ENCODE measurements around the gene LMCD1.

The LMCD1 gene

DNA sequence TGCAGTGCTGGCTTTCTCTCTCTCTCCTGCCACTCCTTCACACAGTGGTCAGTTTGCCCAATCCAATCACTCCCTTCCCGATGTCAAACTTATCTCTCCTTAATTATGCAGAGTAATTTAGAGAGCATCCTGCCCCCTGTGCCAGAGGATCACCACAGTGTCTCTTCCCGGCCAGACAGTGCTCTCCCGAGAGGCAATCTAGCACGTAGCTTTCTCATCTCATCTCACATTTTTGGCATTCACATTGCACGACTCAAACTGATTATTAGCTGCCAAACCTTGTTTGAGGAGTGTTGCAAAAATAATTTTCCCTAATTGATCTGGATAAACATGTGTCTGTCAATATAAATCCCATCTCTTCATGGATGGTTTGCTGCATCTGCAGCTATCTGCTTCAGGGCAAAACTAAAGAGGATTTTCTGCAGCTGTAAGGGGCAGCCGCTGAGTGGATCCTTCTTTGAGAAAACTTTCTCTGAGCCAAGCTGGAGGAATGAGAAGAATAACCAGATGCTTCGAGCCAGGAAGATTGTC, 105.1 kb downstream of the LMCD1 start:
- H3K27ac Mint-ChIP-seq, result no peak overlapping the region
- H3K4me1 Mint-ChIP-seq (ENCODE audit: low read depth), result no peaks in the 10 kb centered on the region
- no peaks in the 10 kb centered on the region for H3K36me3 Mint-ChIP-seq (ENCODE audit: low read depth)
- H3K4me3 Mint-ChIP-seq, result no peak overlapping the region
- no peaks in the 10 kb centered on the region for H3K9me3 Mint-ChIP-seq
- no peaks in the 10 kb centered on the region for H3K27me3 Mint-ChIP-seq

DNA sequence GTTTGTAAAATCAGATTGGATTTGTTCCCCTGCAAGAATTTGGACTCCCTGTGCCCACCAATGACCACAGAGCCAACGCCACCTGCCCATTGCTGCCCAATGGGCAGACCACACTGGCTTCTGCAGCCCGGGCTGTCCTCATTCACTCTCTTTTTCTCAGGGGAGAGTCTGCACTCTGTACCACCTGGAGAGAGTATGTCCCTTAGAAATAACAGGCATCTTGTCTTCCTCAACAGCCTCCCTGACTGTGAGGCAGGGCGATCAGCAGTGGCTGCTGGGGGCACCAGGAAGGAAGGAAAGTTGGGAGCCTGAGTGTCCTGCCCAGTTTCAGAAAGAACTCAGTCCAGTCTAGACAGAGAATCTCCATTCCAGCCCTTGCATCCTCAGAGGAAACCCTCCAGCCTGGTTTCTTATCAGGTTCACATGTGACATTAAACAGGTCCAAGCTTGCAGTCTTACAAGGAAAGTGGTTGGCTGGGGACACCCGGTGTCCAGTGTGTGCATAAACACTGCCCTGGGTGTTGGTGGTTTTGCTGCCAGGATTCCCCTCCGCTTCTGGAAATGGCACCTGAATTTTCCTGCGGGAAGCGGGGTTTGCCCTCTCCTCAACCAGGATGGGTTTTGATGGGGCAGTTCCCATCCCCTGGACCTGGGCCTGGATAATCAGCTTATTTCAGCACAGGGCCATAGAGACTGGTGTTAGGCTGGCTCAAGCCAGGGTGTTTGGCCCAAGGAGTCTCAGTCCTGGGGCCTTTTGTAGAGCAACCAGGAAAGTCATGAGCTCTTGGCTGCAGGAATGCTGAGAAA, 105.8 kb downstream of the LMCD1 start:
- no peaks in the 10 kb centered on the region for H3K9me3 Mint-ChIP-seq
- H3K27me3 Mint-ChIP-seq, result no peaks in the 10 kb centered on the region
- no peaks in the 10 kb centered on the region for H3K4me1 Mint-ChIP-seq (ENCODE audit: low read depth)
- no peaks in the 10 kb centered on the region for H3K36me3 Mint-ChIP-seq (ENCODE audit: low read depth)
- no peak overlapping the region for H3K27ac Mint-ChIP-seq
- H3K4me3 Mint-ChIP-seq, result no peak overlapping the region

DNA sequence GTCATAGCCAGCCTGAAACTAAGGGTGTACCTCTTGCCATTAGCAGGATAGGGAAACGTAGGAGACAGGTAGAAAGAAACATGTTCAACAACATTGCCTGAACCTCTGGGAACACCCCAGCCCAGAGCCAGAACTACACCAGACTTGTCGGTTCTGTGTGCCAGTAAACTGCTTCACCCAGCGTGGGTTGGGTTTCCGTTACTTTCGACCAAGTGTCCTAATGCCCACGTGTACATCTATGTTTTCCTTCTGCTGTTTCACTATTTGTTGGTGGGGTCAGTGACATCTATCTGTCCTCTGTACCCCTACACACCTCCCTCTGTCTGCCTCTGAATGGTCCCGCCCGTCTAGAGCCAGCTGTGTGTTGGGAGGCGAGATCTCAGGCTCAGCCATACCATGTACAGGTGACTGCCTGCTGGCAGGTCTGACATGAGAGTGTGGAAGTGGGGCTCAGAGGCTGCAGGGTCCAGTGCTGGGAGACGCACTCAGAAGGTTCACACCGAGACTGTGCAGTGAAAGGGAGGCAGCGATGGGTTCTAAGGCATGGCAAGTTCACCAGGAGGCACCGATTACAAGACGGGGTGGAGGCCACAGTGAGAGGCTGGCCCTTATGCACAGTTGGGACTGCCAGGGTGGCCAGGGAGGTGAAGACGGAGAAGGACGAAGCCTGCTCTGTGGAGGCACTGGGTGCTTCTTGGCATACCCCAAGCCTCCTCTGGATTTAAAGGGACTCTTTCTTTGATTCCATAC, 106.6 kb downstream of the LMCD1 start:
- no peaks in the 10 kb centered on the region for H3K36me3 Mint-ChIP-seq (ENCODE audit: low read depth)
- no peak overlapping the region for H3K4me3 Mint-ChIP-seq
- H3K9me3 Mint-ChIP-seq, result no peaks in the 10 kb centered on the region
- no peaks in the 10 kb centered on the region for H3K27me3 Mint-ChIP-seq
- H3K4me1 Mint-ChIP-seq (ENCODE audit: low read depth), result no peaks in the 10 kb centered on the region
- no peak overlapping the region for H3K27ac Mint-ChIP-seq

DNA sequence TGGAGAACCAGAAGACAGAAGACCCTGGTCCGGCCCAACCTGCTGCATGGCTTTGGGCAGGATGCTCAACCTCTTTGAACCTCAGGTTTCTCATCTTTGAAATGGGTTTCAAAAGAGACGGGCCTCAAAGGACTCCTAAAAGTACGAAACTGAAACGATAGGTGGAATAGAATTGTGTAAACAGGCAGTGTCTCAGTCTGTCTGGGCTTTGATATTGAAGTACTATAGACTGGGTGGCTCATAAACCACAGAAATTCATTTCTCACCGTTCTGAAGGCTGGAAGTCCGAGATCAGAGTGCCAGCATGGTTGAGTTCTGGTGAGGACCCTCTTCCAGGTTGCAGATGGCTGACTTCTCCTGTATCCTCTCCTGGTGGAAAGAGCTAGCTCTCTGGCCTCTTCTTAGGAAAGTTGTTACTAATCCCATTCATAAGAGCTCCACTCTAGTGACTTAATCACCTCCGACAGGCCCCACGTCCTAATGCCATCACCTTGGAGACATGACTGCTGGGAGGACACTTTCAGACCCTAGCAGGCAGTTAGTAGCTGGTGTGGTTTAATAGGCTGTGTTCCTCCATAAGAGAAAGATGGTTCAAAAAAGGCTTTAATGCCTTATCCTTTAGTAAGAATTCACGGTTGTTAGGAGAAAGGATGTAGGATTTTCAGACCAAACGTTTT, 107.3 kb downstream of the LMCD1 start:
- H3K4me1 Mint-ChIP-seq (ENCODE audit: low read depth), result no peaks in the 10 kb centered on the region
- H3K27ac Mint-ChIP-seq, result no peak overlapping the region
- no peaks in the 10 kb centered on the region for H3K36me3 Mint-ChIP-seq (ENCODE audit: low read depth)
- H3K4me3 Mint-ChIP-seq, result no peak overlapping the region
- no peaks in the 10 kb centered on the region for H3K9me3 Mint-ChIP-seq
- no peaks in the 10 kb centered on the region for H3K27me3 Mint-ChIP-seq

DNA sequence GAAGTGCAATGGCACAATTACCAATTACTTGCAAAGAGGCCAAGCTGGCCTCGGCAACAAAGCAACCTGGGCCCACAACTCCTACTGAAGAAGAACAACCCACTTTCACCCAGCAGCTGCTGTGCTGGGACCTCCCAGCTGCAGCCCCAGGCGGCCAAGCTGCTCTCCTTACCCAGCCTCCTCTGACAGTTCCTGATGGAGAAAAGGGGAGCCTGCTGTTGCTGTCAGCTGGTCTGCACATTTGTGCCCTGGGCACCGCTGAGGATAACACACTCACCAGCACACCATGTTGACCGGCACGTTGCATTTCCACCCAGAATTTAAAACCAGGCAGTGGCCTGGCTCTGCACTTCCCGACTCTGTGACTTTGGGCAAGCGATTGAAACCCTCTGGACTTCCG, 109.3 kb downstream of the LMCD1 start:
- Mint-ChIP-seq H3K36me3 (ENCODE audit: low read depth) (no peaks in the 10 kb centered on the region), H3K27me3 (no peaks in the 10 kb centered on the region), H3K4me3 (no peak overlapping the region), H3K9me3 (no peaks in the 10 kb centered on the region), H3K27ac (no peak overlapping the region), H3K4me1 (ENCODE audit: low read depth) (no peaks in the 10 kb centered on the region)

DNA sequence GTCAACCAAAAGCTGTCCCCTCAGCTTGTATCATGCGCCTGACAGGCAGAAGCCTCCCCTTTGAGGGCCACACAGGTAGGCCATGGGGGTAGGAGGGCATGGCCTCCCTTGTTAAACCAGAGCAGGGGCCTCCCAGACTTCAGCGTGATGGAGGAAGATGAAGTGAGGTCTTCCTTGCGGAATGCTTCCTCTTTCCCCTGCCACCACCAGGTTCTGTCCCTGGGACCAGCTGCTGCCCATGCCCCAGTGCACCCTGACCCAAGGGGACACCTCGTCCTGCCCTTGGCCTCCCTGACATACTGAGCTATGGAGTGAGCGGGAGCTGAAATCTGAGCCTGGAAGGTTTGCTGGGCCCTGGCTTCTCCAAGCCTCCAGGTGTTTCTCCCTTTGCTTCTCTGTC, 116.3 kb downstream of the LMCD1 start:
- Mint-ChIP-seq H3K9me3 (no peaks in the 10 kb centered on the region), H3K4me3 (no peak overlapping the region), H3K27ac (no peak overlapping the region), H3K4me1 (ENCODE audit: low read depth) (no peaks in the 10 kb centered on the region), H3K36me3 (ENCODE audit: low read depth) (no peaks in the 10 kb centered on the region), H3K27me3 (peaks cover 1% of the 10 kb centered on the region)

DNA sequence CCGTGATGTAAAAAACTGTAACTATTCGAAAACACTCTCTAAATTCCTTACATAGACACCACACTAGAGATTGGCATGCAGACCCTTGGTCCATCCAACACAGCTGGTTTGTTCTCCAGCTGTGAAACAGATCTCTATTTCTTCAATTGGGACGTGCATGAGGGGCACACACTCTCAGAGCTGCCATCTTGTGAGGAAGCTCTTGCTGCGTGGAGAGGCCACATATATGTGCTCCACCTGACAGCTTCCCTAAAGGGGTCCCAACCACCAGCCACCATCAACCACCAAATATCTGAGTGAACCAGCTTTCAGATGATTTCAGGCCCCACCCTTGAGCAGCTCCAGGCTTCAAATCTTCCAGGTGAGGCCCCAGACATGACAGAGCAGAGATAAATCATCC, 117.3 kb downstream of the LMCD1 start:
- Mint-ChIP-seq H3K27ac (no peak overlapping the region), H3K27me3 (peaks cover 4% of the 10 kb centered on the region), H3K9me3 (no peaks in the 10 kb centered on the region), H3K4me1 (ENCODE audit: low read depth) (no peaks in the 10 kb centered on the region), H3K4me3 (no peak overlapping the region), H3K36me3 (ENCODE audit: low read depth) (no peaks in the 10 kb centered on the region)

DNA sequence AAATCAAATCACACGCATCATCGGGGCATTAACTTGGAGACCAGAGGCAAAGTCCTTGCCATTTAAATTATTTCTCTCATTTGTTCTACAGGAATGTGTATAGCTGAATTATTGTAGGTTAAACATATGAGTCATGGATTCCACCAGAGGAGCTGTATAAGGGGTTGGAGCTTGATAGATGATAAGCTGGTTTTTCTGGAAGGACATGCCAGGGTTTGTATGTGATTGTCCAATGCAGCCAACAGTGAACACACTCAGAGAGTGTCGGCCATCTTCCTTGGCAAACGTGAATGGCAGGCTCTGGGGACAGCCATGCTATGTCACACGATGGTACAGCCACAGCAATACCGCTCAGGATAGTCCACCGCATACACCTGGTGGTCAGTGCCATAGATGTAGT, 117.9 kb downstream of the LMCD1 start:
- no peaks in the 10 kb centered on the region for H3K4me1 Mint-ChIP-seq (ENCODE audit: low read depth)
- H3K36me3 Mint-ChIP-seq (ENCODE audit: low read depth), result no peaks in the 10 kb centered on the region
- H3K9me3 Mint-ChIP-seq, result no peaks in the 10 kb centered on the region
- peaks cover 4% of the 10 kb centered on the region for H3K27me3 Mint-ChIP-seq
- H3K27ac Mint-ChIP-seq, result no peak overlapping the region
- H3K4me3 Mint-ChIP-seq, result no peak overlapping the region

DNA sequence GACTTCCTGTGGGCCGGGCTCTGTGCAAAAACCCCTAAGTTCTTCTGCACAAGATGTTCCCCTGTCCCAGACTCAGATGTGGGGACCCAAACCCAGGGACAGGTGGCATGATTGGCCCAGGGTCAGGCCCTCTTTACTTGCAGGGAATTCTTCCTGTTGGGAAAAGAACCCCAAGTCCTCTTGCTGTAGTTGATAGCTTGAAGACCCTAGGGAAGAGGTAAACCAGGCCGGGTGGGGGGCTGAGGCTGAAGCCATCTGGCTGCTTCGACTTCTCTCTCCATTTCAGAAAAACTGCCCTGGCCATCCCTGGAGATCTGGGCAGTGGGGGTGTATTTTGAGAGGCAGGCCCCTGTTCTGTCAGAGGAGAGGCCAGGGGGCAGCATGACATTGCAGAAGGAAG, 119.5 kb downstream of the LMCD1 start:
- H3K36me3 Mint-ChIP-seq (ENCODE audit: low read depth), result no peaks in the 10 kb centered on the region
- no peak overlapping the region for H3K4me3 Mint-ChIP-seq
- no peaks in the 10 kb centered on the region for H3K9me3 Mint-ChIP-seq
- no peaks in the 10 kb centered on the region for H3K4me1 Mint-ChIP-seq (ENCODE audit: low read depth)
- no peak overlapping the region for H3K27ac Mint-ChIP-seq
- peaks cover 4% of the 10 kb centered on the region for H3K27me3 Mint-ChIP-seq

DNA sequence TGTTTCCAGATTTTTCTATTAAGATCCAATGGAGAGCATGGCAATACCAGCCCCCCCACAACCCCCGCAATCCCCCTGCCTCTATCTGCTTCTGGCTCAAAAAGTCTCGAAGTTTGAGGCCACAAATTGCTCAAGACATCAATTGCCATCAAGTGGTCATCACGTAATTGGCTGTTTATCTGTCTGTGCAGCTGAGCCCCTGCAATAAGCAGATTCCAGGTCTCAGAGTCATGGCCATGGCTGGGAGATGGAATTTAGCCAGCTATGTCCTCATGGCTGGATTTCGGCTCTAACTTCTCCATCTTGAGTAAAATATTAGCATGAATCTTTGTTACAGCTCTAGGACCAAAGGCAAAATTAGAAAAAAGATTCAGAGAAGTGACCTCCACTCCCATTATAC, 120.2 kb downstream of the LMCD1 start:
- H3K9me3 Mint-ChIP-seq, result no peaks in the 10 kb centered on the region
- no peak overlapping the region for H3K27ac Mint-ChIP-seq
- H3K4me1 Mint-ChIP-seq (ENCODE audit: low read depth), result no peaks in the 10 kb centered on the region
- no peak overlapping the region for H3K4me3 Mint-ChIP-seq
- no peaks in the 10 kb centered on the region for H3K36me3 Mint-ChIP-seq (ENCODE audit: low read depth)
- H3K27me3 Mint-ChIP-seq, result peaks cover 4% of the 10 kb centered on the region

DNA sequence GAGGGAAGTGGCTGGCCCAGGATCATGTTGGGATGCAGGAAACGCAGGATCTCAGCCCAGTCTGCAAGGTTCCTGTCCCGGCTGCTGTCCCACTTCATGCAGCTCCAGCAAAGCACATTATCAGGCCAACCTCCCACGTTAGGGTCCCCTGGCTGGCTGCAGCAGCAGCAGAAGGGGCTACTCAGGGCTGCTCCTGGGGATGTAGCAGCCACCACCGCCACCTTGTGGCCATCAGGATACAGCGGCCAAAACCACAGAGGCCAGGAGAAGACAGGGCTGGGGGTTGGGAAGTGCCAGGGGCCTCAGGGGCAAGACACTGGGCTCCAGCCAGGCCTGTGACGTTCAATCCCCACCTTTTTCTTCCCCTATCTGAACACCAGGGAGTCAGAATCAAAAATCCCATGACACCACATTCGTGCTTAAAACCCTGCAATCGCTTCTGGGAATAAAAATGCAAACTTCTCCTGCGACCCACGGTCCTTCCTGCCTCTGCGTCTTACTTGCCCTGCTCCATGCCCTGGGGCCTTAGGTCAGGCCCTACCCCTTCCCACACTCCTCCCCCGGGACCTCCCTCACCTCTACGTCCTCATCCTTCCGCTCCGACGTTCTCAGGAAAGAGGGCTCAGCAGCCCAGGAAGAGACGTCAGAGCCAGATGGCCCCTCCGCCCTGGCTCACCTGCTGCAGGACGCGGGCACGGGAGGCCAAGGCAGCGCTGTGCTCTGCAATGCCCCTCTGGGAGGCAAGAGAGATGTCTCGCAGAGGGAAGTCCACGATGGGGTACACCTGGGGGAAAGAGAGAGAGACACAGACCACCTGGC, 121.5 kb downstream of the LMCD1 start:
- Mint-ChIP-seq H3K27ac (no peak overlapping the region), H3K27me3 (peaks cover 4% of the 10 kb centered on the region), H3K4me1 (ENCODE audit: low read depth) (no peaks in the 10 kb centered on the region), H3K4me3 (no peak overlapping the region), H3K36me3 (ENCODE audit: low read depth) (no peaks in the 10 kb centered on the region), H3K9me3 (no peaks in the 10 kb centered on the region)

DNA sequence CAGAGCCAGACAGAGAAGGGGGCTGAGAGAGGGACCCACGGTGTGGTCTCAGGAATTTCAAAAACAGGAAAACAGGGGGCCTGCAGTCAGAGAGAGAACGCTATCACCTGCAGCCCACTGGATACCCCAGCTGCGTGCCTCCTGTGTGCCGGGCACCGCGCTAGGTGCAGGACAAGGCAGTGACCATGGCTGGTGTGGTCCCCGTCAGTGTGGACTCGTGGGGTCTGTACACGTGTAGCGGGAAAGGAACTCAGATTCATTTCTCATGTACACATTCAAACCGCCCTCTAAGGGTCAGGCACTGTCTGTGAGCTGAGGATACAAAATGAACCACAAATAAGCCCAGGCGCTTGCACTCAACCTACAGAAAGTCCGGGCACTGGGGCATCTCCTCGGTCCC, 122.1 kb downstream of the LMCD1 start:
- no peaks in the 10 kb centered on the region for H3K9me3 Mint-ChIP-seq
- H3K4me3 Mint-ChIP-seq, result no peak overlapping the region
- no peaks in the 10 kb centered on the region for H3K4me1 Mint-ChIP-seq (ENCODE audit: low read depth)

More for the DNA sequence above, 122.1 kb downstream of the LMCD1 start:
- Mint-ChIP-seq H3K27ac (no peak overlapping the region), H3K27me3 (peaks cover 4% of the 10 kb centered on the region), H3K36me3 (ENCODE audit: low read depth) (no peaks in the 10 kb centered on the region)
